T-helper 17 cell (primary cell): ENCODE data around the gene GLRB. TPM values are rescaled to one million over a fixed set of nuclear protein-coding genes. Genes with fewer than 3 reads are reported as not detected.

Experiments
- total RNA-seq, 4 donors: library from RNA in 2 of 4; stranded (reverse) in 2 of 4; gene quantifications; one replicate each; pipeline ENCODE4 v1.2.3 and lab custom pipeline; 2022 to 2026

The GLRB gene
- total RNA-seq, 2 donors from 2014 or later: not detected

Other genes starting within 250 kb of the GLRB start
- gene PDGFC, start 104.4 kb upstream of the GLRB start, total RNA-seq: 1 to 10 TPM in 1 of 2 donors, under 1 TPM in 1; 0.40 to 4.8 TPM
- gene GRIA2, start 144.6 kb downstream of the GLRB start, total RNA-seq: not detected